ENCODE measurements around the gene PKD2.

PKD2 gene

GRCh38 chr4:88087004-88087403, 79.6 kb downstream of the PKD2 start:
- H3K9ac ChIP-seq (ENCODE audit: low read length) = no peak overlapping the region
- no peak overlapping the region for H3K4me3 ChIP-seq (ENCODE audit: low read length)
- H3K4me1 ChIP-seq (ENCODE audit: control insufficient read depth, low read depth, low read length) = no peaks in the 10 kb centered on the region
- H3K9me3 ChIP-seq (ENCODE audit: control insufficient read depth, low read depth, low read length) = no peaks in the 10 kb centered on the region
- H3K36me3 ChIP-seq (ENCODE audit: control insufficient read depth, low read depth, low read length) = no peaks in the 10 kb centered on the region
- no peaks in the 10 kb centered on the region for H3K27me3 ChIP-seq (ENCODE audit: control insufficient read depth, insufficient read depth, low read length)
- H3K27ac ChIP-seq (ENCODE audit: low read length) = no peak overlapping the region

- Histone ChIP-seq H3K36me3 (ENCODE audit: control insufficient read depth, low read depth, low read length) (no peaks in the 10 kb centered on the region), H3K27me3 (ENCODE audit: control insufficient read depth, insufficient read depth, low read length) (no peaks in the 10 kb centered on the region), H3K9me3 (ENCODE audit: control insufficient read depth, low read depth, low read length) (no peaks in the 10 kb centered on the region), H3K9ac (ENCODE audit: low read length) (no peak overlapping the region), H3K4me1 (ENCODE audit: control insufficient read depth, low read depth, low read length) (peaks cover 3% of the 10 kb centered on the region), H3K27ac (ENCODE audit: low read length) (no peak overlapping the region), H3K4me3 (ENCODE audit: low read length) (no peak overlapping the region)
These were observed 83.5 kb downstream of the PKD2 start for GRCh38 chr4:88090898-88091297.

- Histone ChIP-seq H3K36me3 (ENCODE audit: control insufficient read depth, low read depth, low read length) (no peaks in the 10 kb centered on the region), H3K4me1 (ENCODE audit: control insufficient read depth, low read depth, low read length) (peaks cover 3% of the 10 kb centered on the region), H3K9me3 (ENCODE audit: control insufficient read depth, low read depth, low read length) (no peaks in the 10 kb centered on the region), H3K9ac (ENCODE audit: low read length) (no peak overlapping the region), H3K27ac (ENCODE audit: low read length) (no peak overlapping the region), H3K4me3 (ENCODE audit: low read length) (no peak overlapping the region), H3K27me3 (ENCODE audit: control insufficient read depth, insufficient read depth, low read length) (no peaks in the 10 kb centered on the region)
These were observed 83.9 kb downstream of the PKD2 start for GRCh38 chr4:88091378-88091777.

GRCh38 chr4:88093874-88094273, 86.4 kb downstream of the PKD2 start:
- H3K9me3 ChIP-seq (ENCODE audit: control insufficient read depth, low read depth, low read length) = no peaks in the 10 kb centered on the region
- no peaks in the 10 kb centered on the region for H3K27me3 ChIP-seq (ENCODE audit: control insufficient read depth, insufficient read depth, low read length)
- no peak overlapping the region for H3K4me3 ChIP-seq (ENCODE audit: low read length)
- H3K4me1 ChIP-seq (ENCODE audit: control insufficient read depth, low read depth, low read length) = peaks cover 3% of the 10 kb centered on the region
- no peak overlapping the region for H3K27ac ChIP-seq (ENCODE audit: low read length)
- no peak overlapping the region for H3K9ac ChIP-seq (ENCODE audit: low read length)
- no peaks in the 10 kb centered on the region for H3K36me3 ChIP-seq (ENCODE audit: control insufficient read depth, low read depth, low read length)

- peaks cover 3% of the 10 kb centered on the region for H3K4me1 ChIP-seq (ENCODE audit: control insufficient read depth, low read depth, low read length)
- no peaks in the 10 kb centered on the region for H3K36me3 ChIP-seq (ENCODE audit: control insufficient read depth, low read depth, low read length)
- no peaks in the 10 kb centered on the region for H3K27me3 ChIP-seq (ENCODE audit: control insufficient read depth, insufficient read depth, low read length)
- H3K9me3 ChIP-seq (ENCODE audit: control insufficient read depth, low read depth, low read length) = no peaks in the 10 kb centered on the region
- no peak overlapping the region for H3K27ac ChIP-seq (ENCODE audit: low read length)
- no peak overlapping the region for H3K9ac ChIP-seq (ENCODE audit: low read length)
- H3K4me3 ChIP-seq (ENCODE audit: low read length) = no peak overlapping the region
These were observed 89.9 kb downstream of the PKD2 start for GRCh38 chr4:88097301-88097700.

- Histone ChIP-seq H3K9me3 (ENCODE audit: control insufficient read depth, low read depth, low read length) (no peaks in the 10 kb centered on the region), H3K27ac (ENCODE audit: low read length) (no peak overlapping the region), H3K4me1 (ENCODE audit: control insufficient read depth, low read depth, low read length) (peaks cover 3% of the 10 kb centered on the region), H3K9ac (ENCODE audit: low read length) (no peak overlapping the region), H3K36me3 (ENCODE audit: control insufficient read depth, low read depth, low read length) (no peaks in the 10 kb centered on the region), H3K27me3 (ENCODE audit: control insufficient read depth, insufficient read depth, low read length) (no peaks in the 10 kb centered on the region), H3K4me3 (ENCODE audit: low read length) (no peak overlapping the region)
These were observed 90.3 kb downstream of the PKD2 start for GRCh38 chr4:88097781-88098180.

GRCh38 chr4:88098993-88099752, 91.7 kb downstream of the PKD2 start:
- no peak overlapping the region for H3K9ac ChIP-seq (ENCODE audit: low read length)
- H3K4me1 ChIP-seq (ENCODE audit: control insufficient read depth, low read depth, low read length) = peaks cover 2% of the 10 kb centered on the region
- no peak overlapping the region for H3K27ac ChIP-seq (ENCODE audit: low read length)
- no peaks in the 10 kb centered on the region for H3K27me3 ChIP-seq (ENCODE audit: control insufficient read depth, insufficient read depth, low read length)
- no peak overlapping the region for H3K4me3 ChIP-seq (ENCODE audit: low read length)
- H3K9me3 ChIP-seq (ENCODE audit: control insufficient read depth, low read depth, low read length) = no peaks in the 10 kb centered on the region
- no peaks in the 10 kb centered on the region for H3K36me3 ChIP-seq (ENCODE audit: control insufficient read depth, low read depth, low read length)

GRCh38 chr4:88101165-88101564, 93.7 kb downstream of the PKD2 start:
- Histone ChIP-seq H3K27me3 (ENCODE audit: control insufficient read depth, insufficient read depth, low read length) (no peaks in the 10 kb centered on the region), H3K9ac (ENCODE audit: low read length) (no peak overlapping the region), H3K27ac (ENCODE audit: low read length) (no peak overlapping the region), H3K4me3 (ENCODE audit: low read length) (no peak overlapping the region), H3K9me3 (ENCODE audit: control insufficient read depth, low read depth, low read length) (no peaks in the 10 kb centered on the region), H3K36me3 (ENCODE audit: control insufficient read depth, low read depth, low read length) (no peaks in the 10 kb centered on the region), H3K4me1 (ENCODE audit: control insufficient read depth, low read depth, low read length) (no peaks in the 10 kb centered on the region)

GRCh38 chr4:88102026-88102425, 94.6 kb downstream of the PKD2 start:
- Histone ChIP-seq H3K27ac (ENCODE audit: low read length) (no peak overlapping the region), H3K36me3 (ENCODE audit: control insufficient read depth, low read depth, low read length) (no peaks in the 10 kb centered on the region), H3K27me3 (ENCODE audit: control insufficient read depth, insufficient read depth, low read length) (no peaks in the 10 kb centered on the region), H3K4me3 (ENCODE audit: low read length) (no peak overlapping the region), H3K9ac (ENCODE audit: low read length) (no peak overlapping the region), H3K9me3 (ENCODE audit: control insufficient read depth, low read depth, low read length) (no peaks in the 10 kb centered on the region), H3K4me1 (ENCODE audit: control insufficient read depth, low read depth, low read length) (no peaks in the 10 kb centered on the region)

GRCh38 chr4:88104902-88105610, 97.6 kb downstream of the PKD2 start:
- Histone ChIP-seq H3K9me3 (ENCODE audit: control insufficient read depth, low read depth, low read length) (no peaks in the 10 kb centered on the region), H3K4me3 (ENCODE audit: low read length) (no peak overlapping the region), H3K27ac (ENCODE audit: low read length) (no peak overlapping the region), H3K27me3 (ENCODE audit: control insufficient read depth, insufficient read depth, low read length) (no peaks in the 10 kb centered on the region), H3K4me1 (ENCODE audit: control insufficient read depth, low read depth, low read length) (no peaks in the 10 kb centered on the region), H3K36me3 (ENCODE audit: control insufficient read depth, low read depth, low read length) (no peaks in the 10 kb centered on the region), H3K9ac (ENCODE audit: low read length) (no peak overlapping the region)

GRCh38 chr4:88106205-88106604, 98.8 kb downstream of the PKD2 start:
- Histone ChIP-seq H3K4me3 (ENCODE audit: low read length) (no peak overlapping the region), H3K9me3 (ENCODE audit: control insufficient read depth, low read depth, low read length) (no peaks in the 10 kb centered on the region), H3K4me1 (ENCODE audit: control insufficient read depth, low read depth, low read length) (no peaks in the 10 kb centered on the region), H3K27ac (ENCODE audit: low read length) (no peak overlapping the region), H3K9ac (ENCODE audit: low read length) (no peak overlapping the region), H3K36me3 (ENCODE audit: control insufficient read depth, low read depth, low read length) (no peaks in the 10 kb centered on the region), H3K27me3 (ENCODE audit: control insufficient read depth, insufficient read depth, low read length) (no peaks in the 10 kb centered on the region)
